SU-DHL-6 (cell line): ENCODE data around the gene C12orf75.

Source experiments
- EZH2phosphoT487 ChIP-seq: fragments of 200-600 bp; sonication (generic), shearing (Covaris generic); conservative IDR thresholded peaks from 2 replicates; pipeline ENCODE4 v1.6.1; 2018; ENCODE audit warnings: mild to moderate bottlenecking, antibody characterized with exemption, low read length, moderate library complexity, mixed read lengths
- TF ChIP-seq, protein P1 (sequence below): fragments of 200-600 bp; sonication (generic); IDR thresholded peaks from one replicate; pipeline ENCODE4 v1.5.1; 2017; ENCODE audit warnings: antibody characterized with exemption, mild to moderate bottlenecking, low read length, moderate library complexity; ENCODE audit not compliant: insufficient read depth, poor library complexity, severe bottlenecking

DNA sequence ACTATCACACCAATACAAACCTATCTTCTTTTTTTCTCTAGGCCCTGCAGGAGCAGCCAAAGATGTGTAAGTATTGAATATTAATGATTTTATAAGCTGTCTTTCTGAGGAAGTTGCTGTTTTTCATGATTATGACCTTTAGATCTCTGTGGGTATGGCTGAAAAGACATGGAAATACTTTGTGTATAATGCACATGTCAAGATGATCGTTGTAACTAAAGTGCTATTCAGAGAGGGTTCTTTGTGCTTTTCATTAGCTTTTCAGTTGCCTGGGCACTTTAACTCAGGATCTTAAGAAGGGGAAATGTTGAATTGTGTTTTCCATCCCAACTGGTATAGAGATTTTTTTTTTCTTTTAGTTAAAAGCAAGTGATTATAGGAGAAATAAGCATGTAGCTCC, 18.1 kb downstream of the C12orf75 start:
- TF ChIP-seq, protein P1, sequence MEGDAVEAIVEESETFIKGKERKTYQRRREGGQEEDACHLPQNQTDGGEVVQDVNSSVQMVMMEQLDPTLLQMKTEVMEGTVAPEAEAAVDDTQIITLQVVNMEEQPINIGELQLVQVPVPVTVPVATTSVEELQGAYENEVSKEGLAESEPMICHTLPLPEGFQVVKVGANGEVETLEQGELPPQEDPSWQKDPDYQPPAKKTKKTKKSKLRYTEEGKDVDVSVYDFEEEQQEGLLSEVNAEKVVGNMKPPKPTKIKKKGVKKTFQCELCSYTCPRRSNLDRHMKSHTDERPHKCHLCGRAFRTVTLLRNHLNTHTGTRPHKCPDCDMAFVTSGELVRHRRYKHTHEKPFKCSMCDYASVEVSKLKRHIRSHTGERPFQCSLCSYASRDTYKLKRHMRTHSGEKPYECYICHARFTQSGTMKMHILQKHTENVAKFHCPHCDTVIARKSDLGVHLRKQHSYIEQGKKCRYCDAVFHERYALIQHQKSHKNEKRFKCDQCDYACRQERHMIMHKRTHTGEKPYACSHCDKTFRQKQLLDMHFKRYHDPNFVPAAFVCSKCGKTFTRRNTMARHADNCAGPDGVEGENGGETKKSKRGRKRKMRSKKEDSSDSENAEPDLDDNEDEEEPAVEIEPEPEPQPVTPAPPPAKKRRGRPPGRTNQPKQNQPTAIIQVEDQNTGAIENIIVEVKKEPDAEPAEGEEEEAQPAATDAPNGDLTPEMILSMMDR, result no peak
- no peak for TF ChIP-seq EZH2phosphoT487
